HG03521 (cell line): ENCODE data around the gene XAF1.
"Not testable (repeated sequence)": the region's sequence is repeated elsewhere in the genome, so short reads cannot be mapped to it uniquely, and the experiment has no call there.

Experiments used
- ATAC-seq: cut with Tn5 transposase; IDR thresholded peaks from one replicate; pipeline ENCODE4 v1.9.1; 2021; ENCODE audit warnings: mild to moderate bottlenecking, moderate library complexity; ENCODE audit not compliant: unreplicated experiment

Gene XAF1, protein sequence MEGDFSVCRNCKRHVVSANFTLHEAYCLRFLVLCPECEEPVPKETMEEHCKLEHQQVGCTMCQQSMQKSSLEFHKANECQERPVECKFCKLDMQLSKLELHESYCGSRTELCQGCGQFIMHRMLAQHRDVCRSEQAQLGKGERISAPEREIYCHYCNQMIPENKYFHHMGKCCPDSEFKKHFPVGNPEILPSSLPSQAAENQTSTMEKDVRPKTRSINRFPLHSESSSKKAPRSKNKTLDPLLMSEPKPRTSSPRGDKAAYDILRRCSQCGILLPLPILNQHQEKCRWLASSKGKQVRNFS

DNA sequence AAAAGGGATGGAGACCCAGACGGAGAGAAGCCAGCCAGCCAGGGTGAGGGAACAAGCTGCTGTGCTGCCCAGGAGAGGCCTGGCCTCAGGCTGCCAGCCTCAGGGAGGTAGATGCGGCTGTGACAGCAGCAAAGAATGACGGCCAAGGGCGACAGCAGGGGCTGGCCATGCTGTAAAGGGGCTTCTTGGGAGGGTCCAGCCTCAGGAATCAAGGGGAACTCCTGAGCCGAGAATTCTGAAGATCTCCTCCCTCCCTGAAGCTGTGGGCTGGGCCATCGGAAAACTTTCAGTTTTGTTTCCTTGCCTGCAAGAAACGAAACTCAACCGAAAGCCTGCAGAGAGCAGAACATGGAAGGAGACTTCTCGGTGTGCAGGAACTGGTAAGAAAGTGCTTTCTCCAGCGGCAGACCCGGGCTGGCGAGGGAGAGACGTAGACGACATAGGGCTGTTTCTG is at the start of gene XAF1:
TSS of gene XAF1 (plus strand) at position 316 of the 454 bp plus-strand sequence. CDS start at position 349, 33 bp downstream.
- no peak for ATAC-seq

DNA sequence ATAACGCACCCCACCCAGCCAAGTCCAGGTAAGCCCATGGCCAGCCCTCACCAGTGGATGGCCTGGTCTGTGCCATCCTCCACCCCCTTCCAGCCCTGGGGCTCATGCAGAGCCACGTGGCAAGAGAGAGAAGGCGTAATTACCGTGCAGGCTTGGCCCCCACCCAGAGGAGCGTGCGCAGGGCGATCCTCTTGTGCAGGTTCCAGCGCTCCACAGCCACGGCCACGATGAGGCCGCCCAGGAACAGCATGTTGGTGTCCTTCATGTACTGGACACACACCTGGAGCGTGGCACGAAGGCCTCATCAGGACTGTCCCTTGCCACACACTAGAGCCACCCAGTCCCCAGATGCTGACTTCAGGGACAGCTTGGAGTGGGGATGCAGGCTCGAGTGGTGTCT is 49.3 kb upstream of the XAF1 start:
- ATAC-seq = no peak

DNA sequence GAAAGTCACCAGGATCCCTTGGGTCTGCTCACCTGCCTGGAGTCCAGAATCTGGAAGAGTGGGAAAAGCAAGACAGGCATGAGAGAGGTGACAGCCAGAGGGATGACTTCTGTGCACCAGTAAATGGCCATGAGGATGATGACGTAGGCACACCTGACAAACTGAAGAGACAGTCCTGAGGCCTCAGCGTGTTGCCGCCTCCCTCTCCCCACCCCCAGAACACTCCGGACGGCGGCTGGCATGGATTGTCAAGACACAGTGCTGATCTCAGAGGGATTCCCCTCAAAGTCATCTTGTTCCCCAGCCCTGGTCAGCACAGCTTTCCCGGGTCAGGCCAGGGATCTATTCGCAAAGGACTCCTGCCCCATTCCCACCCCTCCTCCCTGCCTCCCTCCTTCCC is 48.9 kb upstream of the XAF1 start:
- ATAC-seq = no peak

DNA sequence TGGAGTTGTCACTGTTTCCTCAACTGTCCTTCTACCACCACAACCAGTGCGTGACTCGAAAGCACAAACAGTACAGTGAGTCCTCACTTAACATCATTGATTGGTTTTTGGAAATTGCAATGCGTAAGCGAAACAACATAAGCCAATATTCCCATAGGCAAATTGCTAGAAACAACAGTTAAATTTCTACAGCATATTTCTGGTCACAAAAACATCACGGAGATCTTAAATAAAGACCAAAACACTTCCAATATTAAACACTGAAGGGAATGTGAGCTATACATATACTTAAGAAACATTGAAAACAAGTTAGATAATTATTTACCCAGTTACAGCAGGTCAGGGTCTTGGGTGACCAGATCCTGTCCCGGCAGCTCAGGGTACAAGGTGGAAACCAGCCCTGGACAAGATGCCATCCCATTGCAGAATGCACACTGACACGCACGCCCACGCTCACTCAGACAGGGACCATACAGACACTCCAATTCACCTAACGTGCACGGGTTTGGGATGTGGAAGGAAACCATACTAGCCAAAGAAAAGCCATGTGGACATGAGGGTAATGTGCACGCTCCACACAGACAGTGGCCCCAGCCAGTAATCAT is 47.4 kb upstream of the XAF1 start:
- ATAC-seq = no peak

DNA sequence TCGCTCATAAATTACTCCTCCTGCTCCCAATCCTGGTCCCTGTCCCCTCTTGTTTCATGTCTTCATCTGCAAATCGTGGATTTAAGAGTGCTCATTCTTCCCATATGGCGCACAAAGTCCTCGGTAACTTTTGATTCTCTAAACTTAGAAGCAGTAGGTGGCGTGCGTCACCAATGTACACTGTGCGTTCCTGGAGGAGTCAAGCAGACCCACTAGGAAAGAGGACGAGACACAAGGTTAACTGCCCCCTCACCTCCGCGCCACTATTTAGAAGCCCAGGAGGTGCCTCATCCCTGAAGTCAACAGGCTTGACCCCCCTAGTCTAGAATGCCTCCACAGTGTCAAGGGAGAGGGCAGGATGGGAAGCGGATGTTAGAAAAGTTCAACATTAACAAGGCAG is 45.5 kb upstream of the XAF1 start:
- ATAC-seq = no peak

DNA sequence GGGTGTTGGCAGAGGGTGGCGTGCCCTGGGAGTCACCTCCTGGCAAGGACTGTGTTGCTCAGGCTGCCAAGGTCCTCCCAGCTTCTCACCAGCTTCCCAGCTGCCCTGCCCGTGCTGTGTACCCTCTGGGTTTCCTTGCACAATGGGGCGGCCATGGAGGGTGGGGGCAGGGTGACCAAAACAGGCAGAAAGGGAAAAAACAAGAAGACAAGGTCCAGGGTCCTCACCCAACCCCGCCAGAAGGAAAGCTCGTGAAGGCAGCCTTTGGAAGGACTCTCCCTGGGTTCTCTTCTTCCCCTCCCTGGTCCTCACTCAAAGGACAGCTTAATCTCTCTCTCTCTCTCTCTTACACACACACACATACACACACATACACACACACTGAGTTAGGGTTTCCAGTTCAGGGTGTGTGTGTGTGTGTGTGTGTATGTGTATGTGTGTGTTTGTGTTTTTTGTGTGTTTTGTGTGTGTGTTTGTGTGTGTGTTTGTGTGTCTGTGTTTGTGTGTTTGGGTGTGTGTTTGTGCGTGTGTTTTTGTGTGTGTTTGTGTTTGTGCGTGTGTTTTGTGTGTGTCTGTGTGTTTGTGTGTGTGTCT is 44.7 kb upstream of the XAF1 start:
- ATAC-seq = no peak

DNA sequence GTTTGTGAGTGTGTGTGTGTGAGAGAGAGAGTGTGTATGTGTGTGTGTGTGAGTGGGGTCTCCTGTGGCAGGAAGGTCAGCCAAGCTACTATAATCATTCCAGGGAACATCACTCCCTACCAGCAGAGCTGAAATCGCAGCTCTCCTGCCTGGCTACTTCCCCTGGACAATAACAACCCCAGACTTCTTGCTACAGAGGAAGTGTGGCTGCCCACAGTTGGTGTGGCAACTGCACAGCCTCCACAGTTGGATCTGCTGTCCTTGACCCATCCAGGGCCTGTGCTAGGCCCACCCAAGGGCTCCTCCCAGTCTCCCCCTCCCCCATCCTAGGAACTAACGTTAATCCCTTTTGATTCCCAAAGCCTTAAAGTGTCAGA is 44.2 kb upstream of the XAF1 start:
- no peak for ATAC-seq

DNA sequence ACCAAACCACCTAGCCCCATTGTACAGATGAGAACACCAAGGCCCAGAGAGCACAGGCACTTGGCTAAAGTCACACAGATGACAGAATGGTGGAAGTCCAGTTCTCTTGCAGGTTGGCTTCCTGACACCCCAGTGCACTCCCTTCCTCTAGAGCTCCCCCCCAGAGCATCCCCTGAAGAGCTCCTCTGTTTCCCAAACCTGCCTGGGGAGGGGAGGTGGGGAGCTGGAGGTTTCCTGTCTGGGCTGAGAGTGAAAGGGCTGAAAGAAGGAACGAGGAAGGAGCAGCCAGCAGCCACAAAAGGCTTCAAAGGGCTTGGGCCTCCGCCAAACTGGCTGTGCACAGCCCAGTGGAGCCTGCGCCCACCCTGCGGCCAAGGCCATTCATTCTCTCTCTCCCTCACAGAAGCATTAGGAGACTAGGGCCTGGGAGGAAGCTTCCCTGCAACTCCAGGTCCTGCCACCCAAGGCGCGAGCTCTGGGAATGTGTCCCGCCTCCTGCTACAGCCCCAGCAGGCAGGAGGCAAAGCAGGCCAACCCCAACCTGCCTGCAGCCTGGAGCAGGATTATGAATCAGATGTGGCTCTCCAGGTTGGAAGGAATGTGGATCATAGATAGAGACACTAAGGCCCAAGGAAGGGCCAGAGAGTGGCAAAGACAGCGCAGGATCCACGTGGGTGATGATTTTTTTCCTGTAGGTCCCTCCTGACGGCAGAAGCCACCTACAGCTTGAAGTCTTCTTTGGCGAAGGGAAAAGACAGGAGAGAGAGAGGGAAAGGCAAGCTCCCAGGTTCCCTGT is 43.6 kb upstream of the XAF1 start:
- ATAC-seq = no peak

DNA sequence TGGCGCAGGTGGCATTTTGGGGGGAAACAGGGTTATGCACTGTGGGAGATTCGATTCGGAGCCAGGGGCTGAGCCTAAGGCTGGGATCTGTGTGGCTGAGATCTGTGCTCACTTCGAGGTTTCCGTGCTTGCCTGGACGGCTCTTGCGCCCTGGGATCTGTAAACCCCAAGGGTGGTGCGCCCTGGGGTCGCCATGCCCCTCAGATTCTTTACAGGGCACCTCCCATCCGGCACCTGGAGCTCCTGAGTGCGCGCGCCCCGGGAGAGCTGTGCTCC is 43.1 kb upstream of the XAF1 start:
- ATAC-seq = no peak

DNA sequence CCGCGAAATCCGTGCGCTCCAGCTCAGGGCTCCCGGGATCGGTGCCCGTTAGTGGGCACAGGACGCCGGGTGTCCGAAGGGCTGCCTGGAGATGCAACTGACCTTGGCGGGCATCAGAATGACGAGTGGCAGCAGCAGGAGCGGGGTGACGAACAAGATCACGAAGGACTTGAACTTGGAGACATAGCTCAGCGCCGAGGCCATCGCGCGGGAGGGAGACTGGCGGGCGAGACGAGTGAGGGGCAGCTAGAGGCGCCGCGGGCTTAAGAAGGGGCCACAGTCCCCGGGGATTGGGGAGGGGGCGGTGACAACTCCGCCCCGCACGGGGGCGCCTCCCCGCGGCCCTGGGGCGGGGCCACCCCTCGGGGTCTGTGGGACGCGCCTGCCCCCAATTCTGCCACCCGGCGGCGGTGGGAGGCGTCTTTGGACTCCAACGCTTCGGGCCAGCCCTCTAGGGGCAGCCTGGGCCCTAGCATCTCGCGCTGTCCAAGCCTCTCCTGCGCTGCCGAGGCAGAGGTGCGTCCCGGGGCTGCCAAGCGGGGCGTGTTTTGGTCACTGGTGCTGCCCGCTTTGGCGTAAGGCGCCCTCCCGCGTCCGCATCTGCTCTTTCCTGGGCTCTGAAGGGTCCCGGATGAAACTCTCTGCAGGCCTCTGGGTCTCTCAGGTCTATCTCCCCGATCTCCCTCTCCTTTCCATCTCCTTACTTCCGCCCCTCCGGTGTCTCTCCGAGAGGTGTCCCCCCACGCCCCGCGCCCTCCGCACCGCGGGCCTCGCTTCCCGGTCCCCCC is 42.5 kb upstream of the XAF1 start, which contains the start of gene SLC13A5:
TSS of gene SLC13A5 (minus strand) at position 240 of the 788 bp plus-strand sequence. CDS start at position 204, 36 bp downstream.
- ATAC-seq = no peak

DNA sequence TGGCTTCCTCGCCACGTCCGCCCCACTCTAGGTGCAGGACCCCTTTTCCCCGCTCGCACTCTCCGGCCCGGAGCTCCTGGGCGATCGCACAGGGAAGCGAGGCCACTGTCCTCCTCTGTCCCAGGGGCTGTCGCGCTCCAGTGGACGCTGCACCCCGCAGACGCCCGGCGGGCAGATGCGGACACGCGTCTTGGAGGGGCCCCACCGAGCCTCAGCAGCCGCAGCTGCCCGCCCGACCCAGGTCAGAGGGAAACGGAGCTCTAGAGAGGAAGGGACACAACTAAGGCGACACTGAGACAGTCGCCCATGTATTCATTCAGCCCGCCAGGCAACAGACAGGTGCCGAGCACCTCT is 42.0 kb upstream of the XAF1 start:
- ATAC-seq = no peak

DNA sequence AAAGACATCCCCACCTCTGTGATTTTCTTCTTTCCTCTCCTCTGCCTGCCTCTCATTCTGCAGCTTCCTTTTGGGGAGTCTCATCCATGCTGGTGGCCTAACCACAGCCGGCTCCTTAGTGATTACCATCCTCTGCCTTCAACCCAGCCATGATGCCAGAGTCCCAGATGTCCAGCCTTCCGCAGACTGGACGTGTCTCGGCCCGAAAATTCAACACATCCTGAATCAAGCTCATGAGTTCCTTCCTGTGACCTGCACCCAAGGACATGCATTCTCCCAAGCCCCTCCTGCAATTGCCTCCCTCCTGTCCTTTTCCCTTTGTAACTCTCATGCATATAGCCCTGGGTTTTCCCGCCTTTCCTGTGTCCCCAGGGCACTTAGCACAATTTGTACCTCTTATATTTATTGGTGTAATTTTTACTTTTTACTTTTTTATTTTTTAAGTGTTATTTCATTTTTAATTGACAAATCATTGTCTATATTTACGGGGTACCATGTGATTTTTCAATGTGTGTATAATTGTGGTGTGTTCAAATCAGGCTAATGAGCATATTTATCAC is 41.5 kb upstream of the XAF1 start:
- no peak for ATAC-seq

DNA sequence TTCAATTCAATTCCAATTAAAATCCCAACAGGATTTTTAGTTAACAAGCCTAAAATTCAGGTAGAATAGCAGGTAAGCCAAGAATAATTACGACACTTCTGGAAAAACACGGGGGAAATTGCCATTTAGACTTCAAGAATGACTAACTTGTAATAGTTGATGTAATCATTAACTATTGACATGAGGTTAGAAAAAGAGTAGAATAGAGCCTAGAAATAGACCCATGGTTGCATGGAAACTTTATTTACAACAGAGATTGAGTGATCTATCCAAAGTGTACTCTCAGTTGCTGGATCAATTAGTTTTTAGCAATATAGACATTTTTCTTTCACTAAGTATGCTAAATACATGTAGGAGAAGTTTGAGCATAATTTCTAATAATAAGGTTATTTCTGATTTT is 39.1 kb upstream of the XAF1 start:
- ATAC-seq = no peak

DNA sequence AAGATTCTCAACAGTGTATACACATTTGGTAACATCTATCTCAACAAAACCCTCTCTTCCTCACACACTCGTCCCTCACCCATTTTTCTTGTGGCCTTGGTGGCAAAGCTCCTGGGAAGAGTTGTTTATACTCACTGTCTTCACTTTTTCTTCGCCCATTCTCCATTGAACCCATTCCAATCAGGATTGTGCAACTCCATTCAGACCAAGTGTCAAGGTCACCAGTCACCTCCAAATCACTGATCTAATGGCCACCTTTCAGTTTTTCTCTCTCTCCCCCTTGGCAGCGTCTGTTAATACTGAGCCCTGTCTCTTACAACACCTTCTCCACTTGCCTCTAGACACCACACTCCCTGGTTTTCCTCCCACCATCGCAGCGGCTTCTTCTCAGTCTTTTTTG is 34.1 kb upstream of the XAF1 start:
- ATAC-seq = no peak

DNA sequence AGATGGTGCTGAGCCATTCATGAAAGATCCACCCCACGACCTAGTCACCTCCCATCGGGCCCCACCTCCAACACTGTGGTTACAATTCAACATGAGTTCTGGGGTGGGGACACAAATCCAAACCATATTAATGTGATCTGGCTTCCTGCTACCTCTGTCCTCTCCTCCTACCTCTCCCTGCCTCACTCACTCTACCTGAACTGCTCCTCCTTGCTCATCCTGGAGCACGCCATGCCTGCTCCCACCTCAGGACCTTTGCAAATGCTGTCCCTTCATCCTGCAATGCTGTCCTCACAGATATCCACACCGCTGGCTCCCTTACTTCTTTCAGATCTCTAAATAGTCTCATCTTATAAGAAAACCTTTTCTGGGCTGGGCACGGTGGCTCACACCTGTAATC is 31.8 kb upstream of the XAF1 start:
- no peak for ATAC-seq

DNA sequence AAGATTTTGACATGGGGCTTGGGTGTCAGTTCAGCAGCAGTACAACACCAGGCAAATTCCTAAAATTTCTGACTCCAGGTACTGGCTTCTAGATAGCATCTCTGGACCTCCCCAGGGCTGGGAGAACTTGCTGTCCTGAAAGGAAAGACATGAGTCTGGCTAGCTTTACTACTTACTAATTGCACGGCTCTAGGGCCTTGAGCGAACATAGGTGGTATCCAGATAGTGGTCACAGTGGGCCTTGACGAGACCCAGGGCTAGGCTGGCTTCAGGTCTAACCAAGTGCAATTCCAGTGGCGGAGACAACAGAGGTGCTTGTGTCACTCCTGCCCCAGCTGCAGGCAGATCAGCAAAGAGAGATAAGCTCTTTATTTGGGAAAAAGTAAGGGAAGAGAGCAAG is 26.3 kb upstream of the XAF1 start:
- ATAC-seq = no peak

DNA sequence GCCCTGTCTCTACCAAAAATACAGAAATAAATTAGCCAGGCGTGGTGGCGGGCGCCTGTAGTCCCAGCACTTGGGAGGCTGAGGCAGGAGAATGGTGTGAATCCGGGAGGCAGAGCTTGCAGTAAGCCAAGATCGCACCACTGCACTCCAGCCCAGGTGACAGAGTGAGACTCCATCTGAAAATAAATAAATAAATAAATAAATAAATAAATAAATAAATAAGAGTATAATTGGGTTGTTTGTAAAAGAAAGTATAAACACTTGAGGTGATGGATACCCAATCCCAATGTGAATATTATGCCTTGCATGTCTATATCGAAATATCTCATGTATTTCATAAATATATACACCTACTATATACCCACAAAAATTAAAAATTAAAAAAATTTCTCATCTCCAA is 9.2 kb upstream of the XAF1 start:
- not testable (repeated sequence) for ATAC-seq

DNA sequence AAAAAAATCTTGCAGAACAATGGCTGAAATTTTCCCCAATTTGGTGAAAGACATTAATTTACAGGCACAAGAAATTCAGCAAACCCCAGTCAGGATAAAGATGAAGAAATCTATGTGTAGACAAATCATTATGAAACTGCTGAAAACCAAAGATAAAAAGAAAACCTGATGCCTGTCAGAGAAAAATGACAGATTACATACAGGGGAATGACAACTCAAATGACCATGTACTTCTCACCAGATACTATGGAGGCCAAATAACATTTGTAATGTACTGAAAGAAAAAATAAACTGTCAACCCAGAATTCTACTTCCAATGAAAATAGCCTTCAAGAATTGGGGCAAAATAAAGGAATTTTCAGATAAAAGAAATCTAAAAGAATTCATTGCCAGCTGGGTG is 7.2 kb upstream of the XAF1 start:
- no peak for ATAC-seq

DNA sequence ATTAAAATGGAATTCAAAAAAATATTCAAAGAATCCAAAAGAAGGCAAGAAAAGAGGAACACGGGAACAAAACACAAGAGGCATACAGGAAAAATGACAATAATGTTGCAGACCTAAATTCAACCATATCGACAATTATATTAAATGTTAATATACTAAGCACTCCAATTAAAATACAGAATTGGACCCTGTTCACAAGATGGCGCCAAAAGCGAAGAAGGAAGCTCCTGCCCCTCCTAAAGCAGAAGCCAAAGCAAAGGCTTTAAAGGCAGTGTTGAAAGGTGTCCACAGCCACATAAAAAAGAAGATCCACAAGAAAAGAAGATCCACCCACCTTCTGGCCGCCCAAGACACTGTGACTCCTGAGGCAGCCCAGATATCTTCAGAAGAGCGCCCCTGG is 6.3 kb upstream of the XAF1 start:
- no peak for ATAC-seq

DNA sequence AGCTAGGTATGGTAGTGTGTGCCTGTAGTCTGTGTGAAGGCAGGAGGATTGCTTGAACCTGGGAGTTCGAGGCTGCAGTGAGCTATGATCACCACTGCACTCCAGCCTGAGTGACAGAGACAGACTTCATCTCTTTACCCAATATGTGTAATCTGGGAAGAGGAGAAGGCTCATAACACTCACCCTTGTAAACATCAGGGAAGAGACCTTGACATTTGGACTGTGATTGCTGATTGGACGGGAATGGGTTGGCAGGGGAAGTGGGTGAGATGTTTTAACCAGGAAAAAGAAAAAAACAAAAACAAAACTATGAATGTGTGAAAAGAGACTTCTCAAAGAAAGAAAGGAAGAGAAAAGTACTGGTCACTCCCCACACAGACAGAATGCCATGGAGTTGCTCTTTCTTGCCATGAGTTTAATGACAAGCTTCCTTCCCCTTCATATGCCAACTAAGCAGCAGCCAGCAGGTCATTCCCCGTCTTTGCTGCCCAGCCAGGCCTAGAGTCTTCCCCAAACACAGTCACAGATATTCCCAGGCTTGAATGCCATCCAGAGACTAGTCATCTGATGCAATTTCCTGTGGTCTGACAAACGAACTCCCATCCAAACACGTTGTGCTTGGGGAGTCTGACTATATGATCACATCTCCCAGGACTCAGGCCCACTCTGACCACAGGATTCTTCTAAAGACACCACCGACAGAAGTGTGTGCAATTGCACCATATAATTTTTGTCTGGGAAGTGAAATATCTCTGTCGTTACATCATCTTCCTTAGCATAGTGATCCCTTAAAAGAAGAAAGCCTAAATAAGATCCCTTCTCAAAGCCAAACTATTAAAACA is 3.6 kb upstream of the XAF1 start:
- ATAC-seq = no peak
